Measurements from ENCODE around the gene MINK1.

GRCh38 chr17:4893721-4894560, 60.8 kb downstream of the MINK1 start:
- no peak for TF ChIP-seq POLR2A (IDR thresholded peaks at IDR 0.05)
- TF ChIP-seq, protein P1, sequence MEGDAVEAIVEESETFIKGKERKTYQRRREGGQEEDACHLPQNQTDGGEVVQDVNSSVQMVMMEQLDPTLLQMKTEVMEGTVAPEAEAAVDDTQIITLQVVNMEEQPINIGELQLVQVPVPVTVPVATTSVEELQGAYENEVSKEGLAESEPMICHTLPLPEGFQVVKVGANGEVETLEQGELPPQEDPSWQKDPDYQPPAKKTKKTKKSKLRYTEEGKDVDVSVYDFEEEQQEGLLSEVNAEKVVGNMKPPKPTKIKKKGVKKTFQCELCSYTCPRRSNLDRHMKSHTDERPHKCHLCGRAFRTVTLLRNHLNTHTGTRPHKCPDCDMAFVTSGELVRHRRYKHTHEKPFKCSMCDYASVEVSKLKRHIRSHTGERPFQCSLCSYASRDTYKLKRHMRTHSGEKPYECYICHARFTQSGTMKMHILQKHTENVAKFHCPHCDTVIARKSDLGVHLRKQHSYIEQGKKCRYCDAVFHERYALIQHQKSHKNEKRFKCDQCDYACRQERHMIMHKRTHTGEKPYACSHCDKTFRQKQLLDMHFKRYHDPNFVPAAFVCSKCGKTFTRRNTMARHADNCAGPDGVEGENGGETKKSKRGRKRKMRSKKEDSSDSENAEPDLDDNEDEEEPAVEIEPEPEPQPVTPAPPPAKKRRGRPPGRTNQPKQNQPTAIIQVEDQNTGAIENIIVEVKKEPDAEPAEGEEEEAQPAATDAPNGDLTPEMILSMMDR (IDR thresholded peaks at IDR 0.05) = no peak

Data from transverse colon (tissue), 3 donors.